ENCODE measurements around the gene SLC22A23. TPM values are rescaled to one million over a fixed set of nuclear protein-coding genes. Genes with fewer than 3 reads are reported as not detected.

Gene SLC22A23, protein sequence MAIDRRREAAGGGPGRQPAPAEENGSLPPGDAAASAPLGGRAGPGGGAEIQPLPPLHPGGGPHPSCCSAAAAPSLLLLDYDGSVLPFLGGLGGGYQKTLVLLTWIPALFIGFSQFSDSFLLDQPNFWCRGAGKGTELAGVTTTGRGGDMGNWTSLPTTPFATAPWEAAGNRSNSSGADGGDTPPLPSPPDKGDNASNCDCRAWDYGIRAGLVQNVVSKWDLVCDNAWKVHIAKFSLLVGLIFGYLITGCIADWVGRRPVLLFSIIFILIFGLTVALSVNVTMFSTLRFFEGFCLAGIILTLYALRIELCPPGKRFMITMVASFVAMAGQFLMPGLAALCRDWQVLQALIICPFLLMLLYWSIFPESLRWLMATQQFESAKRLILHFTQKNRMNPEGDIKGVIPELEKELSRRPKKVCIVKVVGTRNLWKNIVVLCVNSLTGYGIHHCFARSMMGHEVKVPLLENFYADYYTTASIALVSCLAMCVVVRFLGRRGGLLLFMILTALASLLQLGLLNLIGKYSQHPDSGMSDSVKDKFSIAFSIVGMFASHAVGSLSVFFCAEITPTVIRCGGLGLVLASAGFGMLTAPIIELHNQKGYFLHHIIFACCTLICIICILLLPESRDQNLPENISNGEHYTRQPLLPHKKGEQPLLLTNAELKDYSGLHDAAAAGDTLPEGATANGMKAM
- polyA plus RNA-seq (ENCODE audit: insufficient read length in 3 of 3): 10 to 100 TPM in 1 of 3 donors, 1 to 10 TPM in 2; 8.8 to 10.2 (median 9.4) TPM

DNA sequence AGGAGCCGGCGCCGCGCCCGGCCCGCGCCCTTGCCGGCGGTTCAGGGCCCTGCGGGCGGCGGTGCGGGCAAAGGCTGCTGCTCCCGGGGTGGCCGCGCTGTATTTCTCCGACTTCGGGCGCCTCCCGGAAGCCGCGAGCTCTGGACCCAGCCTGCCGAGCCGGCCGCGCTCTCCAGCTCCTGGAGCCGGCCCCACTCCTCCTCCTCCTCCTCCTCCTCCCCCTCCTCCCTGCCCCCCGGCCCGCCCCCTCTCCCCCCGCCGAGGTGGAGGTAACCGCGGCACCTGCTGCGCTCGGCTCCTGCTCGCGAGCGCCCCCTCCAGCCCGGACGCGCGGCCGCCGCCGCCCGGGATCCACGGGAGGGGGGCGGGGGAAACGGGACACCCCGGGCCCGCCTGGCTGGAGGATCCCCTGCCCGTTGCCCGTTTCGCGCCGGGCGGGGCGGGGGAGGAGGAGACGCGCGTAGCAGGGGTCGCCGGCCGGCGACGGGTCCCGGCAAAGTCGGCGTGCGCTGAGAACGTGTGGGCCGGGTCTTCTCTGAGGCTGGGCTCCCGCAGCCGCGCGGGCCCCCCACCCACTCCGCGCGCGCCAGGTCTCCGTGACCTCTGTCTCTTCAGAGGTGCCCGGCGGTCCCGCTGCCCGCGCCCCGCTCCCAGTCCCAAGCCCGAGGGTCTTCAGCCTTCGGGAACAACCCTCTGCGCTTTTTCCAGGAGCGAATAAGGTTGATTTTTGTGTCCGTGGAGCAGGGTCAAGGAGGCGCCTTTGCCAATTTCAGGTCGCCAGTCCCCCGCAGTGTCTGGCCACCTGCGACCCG is at the start of gene SLC22A23:
Gene SLC22A23 (minus strand): TSS at position 153 of the 812 bp plus-strand sequence. CDS start 491 bp downstream, outside the sequence.
- peak in 2 of 3 donors; percentile 57 to 63 for DNase-seq (ENCODE audit: low read depth in 3 of 3, low spot score in 2 of 3)

DNA sequence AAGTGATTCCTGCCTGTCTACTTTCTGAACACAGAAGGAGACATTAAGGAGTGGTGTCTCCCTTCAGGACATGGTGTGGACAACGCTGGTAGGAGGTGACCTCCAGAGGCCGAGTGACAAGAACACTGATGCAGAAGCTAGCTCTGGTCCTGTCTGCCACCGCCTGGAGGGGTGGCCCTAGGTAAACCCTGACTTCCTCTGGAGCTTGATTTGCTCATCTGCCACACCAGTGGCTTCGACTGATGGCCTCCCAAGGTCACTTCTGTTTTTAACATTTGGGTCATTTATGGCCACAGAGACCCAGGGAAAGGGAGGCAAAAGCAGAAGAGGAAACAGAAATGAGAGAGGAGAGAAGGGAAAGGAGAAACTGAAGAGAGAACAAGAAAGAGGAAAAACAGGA is 49.4 kb upstream of the SLC22A23 start:
- DNase-seq (ENCODE audit: low read depth in 3 of 3, low spot score in 2 of 3): no peak

DNA sequence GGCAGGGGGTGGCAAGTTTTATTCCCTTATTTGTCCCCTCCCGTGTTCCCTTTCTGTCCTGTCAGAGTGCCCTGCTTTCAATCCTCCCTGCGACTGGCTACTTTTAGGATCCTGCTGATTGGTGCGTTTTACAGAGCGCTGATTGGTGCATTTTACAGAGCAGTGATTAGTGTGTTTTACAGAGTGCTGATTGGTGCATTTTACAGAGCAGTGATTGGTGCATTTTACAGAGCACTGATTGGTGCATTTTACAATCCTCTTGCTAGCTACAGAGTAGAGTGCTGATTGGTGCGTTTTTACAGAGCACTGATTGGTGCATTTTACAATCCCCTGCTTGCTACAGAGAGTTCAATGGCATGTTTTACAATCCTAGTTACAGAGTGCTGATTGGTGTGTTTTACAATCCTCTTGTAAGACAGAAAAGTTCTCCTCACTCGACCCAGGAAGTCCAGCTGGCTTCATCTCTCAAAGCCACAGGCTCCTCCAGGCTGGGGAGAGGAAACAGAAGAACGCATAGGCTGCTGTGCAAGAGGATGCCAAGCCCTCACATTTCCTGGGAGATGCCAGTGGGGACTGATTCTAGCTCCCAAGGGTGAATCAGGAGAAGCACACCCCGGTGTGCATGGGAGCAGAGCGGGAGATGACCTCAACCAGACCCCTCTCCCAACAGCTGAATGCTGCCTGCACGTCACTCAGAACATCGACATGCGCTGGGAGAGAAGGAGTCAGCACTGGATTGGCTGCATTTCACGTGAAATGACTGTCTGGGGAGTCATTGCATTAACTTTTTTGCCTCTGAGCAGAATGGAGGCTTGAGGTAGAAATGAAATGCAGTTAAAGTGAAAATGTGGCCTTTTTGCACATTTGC is 48.3 kb upstream of the SLC22A23 start:
- DNase-seq (ENCODE audit: low read depth in 3 of 3, low spot score in 2 of 3): no peak

DNA sequence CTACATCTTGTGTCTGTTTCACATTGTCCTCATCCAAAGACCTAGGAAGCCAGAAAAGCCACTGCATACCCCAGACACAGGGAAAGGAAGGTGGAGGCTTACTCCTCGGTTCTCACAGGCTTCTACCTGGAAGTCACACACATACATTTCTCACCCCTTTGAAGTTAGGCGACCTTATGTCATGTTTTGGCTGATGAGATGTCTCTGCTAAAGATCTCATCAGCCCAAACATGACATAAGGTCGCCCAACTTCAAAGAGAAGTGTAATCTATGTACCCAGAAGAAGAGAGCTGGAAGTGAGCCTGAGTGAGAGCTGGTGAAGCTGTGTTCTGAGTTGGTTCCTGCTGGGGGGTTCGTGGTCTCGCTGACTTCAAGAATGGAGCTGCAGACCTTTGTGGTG is 47.5 kb upstream of the SLC22A23 start:
- DNase-seq (ENCODE audit: low read depth in 3 of 3, low spot score in 2 of 3): no peak

DNA sequence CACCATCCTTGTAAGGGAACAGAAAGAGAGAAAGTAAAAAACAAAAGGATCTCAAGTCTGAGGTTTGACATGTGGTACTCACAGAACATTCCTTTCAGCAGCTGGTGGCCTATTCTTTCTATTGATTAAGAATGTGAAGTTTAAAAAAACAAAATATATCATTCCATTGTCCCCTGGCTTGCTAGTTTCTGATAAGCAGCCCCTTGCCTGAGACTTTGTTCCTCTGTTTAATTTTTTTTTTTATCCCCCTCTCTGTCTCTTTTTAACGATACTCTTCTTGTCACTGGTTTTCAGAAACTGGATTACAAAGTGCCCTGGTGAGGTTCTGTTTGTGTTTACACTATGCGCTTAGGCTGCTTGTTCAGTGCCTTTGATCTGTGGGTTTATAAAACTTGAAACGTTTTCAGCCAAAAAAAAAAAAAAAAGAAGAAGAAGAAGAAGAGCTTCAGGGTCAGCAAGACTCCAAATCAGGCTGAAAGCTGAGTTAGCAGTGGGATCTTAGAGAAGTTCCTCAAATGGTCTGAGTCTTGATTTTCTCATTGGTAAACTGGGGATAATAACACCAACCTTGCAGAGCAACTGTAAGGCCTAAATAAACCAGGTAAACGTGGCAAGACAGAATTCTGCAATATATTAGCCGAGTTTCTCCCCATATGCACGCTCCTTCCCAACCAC is 45.1 kb upstream of the SLC22A23 start:
- no peak for DNase-seq (ENCODE audit: low read depth in 3 of 3, low spot score in 2 of 3)

DNA sequence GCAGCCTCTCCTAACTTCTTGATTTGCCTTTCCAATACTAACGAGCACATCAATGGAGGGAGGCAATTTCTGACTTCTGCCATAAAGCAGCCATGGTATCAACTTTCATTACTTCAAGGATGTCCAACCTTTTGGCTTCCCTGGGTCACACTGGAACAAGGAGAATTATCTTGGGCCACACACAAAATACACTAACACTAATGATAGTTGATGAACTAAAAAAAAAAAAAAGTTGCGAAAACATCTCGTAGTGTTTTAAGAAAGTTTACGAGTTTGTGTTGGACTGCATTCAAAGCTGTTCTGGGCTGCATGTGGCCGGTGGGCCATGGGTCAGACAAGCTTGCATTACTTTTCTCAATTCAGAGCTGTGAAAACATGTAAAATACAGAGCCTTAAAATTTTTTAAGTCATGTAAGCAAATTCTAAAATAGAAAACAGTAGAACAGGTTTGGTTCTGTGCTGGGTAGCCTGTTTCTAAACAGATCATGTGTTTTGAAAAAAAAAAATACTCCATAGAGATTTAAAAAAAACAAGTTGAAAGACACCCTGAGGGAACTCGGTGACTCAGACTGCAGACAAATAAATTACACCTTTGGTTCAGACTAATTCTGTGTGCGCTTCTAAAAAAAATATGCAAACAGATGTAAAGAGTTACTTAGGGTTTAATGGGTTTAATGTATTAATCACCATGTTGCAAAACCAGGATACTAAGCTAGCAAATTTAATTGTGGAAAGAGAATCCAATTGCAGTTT is 43.6 kb upstream of the SLC22A23 start:
- DNase-seq (ENCODE audit: low read depth in 3 of 3, low spot score in 2 of 3): peak in 1 of 3 donors; percentile 27

DNA sequence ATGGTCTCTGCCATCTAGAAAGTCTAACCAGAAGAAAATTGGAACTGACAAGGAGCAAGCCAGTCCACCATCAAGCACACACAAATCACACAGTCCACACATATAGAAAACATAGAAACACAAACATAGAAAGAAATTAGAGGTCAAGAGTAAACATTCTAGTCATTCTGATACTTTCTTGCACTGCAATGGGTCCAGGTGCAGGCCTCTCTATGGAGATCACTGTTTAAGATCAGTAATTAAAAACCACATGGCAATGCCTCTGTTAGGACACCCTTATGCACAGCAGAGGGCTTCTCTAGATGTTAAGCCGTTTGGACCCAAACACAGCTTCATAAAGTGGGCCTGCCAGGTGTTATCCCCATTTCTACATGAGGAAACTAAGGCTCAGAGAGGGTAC is 42.8 kb upstream of the SLC22A23 start:
- no peak for DNase-seq (ENCODE audit: low read depth in 3 of 3, low spot score in 2 of 3)

DNA sequence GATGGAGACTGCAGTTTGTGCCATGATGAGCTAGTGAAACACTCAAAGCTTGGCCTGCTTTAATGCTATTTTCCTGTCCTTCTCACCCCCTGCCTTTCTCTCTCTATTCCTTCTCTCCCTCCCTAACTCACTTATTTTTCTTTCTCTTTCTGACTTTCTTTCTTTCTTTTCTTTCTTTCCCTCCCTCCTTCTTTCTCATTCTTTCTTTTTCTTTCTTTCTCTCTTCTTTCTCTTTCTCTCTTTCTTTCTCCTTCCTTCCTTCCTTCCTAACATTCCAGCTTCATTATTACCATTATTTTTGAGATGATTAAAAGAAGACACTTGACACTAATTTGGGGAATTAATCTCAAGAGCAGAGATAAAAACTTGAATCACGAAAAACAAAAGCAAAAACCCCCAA is 39.5 kb upstream of the SLC22A23 start:
- DNase-seq (ENCODE audit: low read depth in 3 of 3, low spot score in 2 of 3): no peak

DNA sequence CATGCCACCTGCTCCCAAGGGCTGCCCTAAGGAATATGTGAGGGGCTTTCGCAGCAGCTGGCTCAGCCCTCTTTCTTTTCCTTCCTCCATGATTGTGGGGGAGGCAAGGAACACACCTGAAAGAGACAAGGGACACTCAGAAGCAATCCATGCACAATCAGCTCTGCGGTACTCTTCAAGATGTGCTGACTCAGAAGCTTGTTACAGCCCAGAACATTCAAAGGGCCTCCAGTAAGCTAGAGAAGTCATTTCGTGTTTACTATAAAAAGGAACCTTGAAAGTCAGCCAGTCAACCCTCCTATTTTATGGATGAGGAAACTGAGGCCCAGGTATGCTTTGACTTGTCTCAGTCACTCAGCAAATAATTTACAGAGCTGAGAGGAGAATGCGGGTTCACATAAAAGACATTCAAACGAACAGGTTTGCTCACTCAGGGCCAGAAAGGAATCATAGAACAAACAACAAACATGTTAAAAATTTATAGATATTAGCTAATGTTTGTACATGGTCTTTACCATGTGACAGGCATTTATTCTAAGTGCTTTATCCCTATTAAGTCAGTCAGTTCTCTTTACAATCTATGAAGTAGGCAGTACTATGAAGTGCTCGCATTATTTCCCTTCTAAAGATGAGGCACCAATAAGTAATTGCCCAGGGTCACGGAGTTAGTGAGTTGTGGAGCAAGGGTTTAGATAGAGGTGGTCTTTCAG is 37.7 kb upstream of the SLC22A23 start:
- DNase-seq (ENCODE audit: low read depth in 3 of 3, low spot score in 2 of 3): no peak

DNA sequence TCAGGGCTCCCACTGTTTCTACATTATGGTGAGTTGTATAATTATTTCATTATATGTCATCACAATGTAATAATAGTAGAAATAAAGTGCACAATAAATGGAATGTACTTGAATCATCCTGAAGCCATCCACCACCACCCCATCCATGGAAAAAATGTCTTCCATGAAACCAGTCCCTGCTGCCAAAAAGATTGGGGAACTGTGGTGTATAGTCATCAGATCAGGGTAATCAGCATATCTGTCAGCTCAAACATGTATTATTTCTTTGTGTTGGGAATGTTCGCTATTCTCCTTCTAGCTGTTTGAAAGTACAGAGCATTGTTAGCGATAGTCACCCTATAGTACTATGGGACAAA is 33.8 kb upstream of the SLC22A23 start:
- DNase-seq (ENCODE audit: low read depth in 3 of 3, low spot score in 2 of 3): no peak

DNA sequence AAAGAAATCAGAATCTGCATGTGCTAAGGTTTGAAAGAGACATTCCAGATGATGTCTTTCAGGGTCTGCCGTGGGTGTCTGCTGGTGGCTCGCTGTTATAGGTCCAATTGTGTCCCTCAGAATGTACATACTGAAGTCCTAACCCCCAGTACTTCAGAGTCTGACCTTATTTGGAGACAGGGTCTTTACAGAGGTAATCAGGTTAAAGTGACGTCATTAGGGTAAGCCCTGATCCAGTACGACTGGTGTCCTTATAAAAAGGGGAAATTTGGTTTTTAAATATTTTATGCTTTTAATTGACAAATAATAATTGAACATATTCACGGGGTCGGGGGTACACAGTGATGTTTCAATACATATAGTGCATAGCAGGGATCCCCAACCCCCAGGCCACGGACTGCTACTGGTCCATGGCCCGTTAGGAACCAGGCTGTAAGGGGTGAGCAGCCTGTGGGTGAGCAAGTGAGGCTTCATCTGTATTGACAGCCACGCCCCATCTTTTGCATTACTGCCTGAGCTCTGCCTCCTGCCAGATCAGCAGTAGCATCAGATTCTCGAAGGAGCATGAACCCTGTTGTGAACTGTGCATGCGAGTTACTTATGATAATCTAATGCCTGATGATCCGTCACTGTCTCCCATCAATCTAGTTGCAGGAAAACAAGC is 33.2 kb upstream of the SLC22A23 start:
- DNase-seq (ENCODE audit: low read depth in 3 of 3, low spot score in 2 of 3): no peak

DNA sequence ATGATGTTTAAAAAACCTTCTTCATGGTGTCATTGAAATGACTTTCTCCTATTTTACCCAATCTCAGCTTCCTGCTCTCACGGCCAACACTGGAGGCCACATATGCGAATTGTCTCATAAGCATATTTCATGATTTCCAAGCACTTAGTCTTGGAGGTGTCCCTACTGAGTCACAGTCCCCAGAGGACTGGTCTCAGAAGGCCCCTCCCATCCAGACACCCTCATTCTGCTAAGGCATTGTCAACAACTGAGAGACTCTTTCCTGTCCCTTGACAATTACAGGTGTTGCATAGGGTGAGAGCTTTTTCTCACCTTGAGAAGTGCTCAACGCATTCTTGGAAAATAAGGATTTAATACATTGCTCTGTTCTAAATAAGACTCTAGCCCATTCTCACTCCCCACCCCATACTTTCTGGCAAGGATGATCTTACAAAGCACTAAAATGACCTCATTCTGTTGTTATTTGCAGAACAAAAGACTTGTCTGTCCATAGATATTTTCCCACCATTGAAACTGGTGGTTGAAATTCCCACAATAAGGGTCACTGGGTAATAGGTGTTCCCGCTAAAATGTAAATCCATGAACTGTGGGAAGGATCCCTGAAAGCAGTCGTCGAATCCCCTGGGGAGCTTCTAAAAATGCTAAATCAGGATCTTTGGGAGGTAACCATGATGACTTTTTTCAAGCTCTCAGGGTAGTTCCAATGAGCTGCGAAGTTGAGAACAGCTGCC is 32.3 kb upstream of the SLC22A23 start:
- DNase-seq (ENCODE audit: low read depth in 3 of 3, low spot score in 2 of 3): no peak

DNA sequence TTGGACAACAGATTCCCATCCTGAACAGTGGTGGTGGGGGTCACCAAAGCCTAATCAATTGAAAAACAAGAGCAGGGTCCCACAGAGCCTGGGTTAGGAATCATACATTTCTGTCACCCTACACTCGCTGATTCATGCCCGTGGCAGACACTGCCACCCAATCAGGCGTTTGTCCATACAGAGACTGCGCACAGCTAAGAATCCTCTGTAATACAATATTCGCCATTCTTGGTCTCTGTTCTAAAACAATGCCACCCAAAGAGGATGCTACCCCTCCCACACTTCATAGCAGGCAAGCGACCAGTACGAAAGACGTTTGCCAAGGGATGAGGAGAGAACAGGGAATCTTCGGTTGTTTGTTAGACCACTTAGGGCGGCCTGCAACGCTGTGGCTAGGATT is 28.1 kb upstream of the SLC22A23 start:
- DNase-seq (ENCODE audit: low read depth in 3 of 3, low spot score in 2 of 3): no peak

DNA sequence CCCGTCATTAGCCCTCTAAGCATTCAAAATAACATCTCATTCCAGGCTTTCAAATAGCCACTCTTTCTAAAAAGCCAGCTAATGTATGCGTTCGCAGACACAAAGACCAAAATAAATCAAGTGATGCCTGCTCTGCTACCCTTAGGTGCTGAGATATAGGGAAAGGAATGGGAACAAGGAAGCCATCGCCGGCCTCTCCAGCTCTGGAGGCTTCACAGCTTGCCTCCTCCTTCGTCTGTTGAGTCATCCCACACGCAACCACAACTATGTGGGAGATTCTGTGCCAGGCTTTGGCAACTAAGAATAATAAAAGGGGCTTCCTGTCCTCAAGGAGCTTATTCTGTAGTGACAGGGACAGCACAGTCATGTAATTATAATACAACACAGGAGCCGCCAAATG is 27.3 kb upstream of the SLC22A23 start:
- DNase-seq (ENCODE audit: low read depth in 3 of 3, low spot score in 2 of 3): no peak

DNA sequence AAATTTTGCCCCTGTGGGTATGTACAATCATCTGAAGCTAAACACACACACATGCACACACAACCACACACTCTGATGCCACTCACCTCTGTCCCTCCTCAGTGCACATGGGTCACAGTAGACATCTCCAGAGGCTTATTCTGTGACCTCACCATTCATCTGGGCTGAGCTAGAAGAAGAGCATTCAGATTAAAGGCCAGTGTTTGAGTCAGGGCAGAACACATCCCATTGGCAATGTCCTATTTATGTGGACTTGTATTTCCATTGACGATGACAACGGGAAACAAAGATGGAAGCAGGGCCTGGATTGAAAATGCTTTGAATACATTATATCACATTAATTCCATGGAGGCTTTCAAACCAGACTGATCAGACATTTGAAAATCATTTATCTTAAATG is 26.8 kb upstream of the SLC22A23 start:
- no peak for DNase-seq (ENCODE audit: low read depth in 3 of 3, low spot score in 2 of 3)

DNA sequence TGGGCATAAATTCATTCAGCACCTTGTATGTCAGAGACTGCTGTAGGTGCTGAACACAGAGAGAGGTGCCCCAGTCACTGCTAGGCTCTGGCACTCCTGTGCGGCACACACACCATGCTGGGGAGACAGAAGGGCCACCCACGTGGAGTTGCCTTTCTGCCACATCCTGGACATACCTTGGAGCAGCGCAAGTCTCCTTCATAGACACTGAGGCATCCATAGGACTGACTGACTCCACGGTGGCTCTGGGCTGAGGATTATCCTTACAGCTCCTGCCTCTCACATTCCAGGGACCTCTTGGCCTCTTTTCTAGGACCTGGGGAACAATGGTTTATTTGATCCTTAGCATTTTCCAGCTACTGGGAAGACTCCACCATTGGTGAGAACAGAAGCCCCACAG is 26.0 kb upstream of the SLC22A23 start:
- DNase-seq (ENCODE audit: low read depth in 3 of 3, low spot score in 2 of 3): no peak

DNA sequence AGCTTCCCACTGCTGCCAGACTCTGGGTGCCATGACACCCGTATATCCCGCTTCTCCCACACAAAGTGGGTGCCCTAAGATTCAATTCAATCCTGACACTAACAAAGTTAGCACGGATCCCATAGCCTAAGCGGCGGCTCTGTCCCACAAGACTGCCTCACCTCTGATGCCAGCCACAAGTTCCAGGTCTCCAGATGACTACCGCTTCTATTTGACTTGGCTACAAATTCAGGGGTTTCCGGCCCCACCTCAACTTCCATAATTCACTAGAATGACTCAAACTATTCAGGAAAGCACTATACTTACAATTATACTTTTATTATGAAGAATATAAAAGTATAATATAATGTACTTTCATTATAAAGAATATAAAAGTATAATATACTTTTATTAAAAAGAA is 24.8 kb upstream of the SLC22A23 start:
- no peak for DNase-seq (ENCODE audit: low read depth in 3 of 3, low spot score in 2 of 3)

Measured in right renal cortex interstitium (tissue), 3 donors.